GM23248 (cell line): ENCODE data around the gene SELENOO.

ENCODE experiments used
- EZH2 ChIP-seq: fragments of 200-600 bp; sonication (generic); IDR thresholded peaks from 2 replicates; pipeline ENCODE4 v1.6.1; 2018; ENCODE audit warnings: antibody characterized with exemption, mild to moderate bottlenecking; ENCODE audit not compliant: insufficient read depth, poor library complexity, severe bottlenecking
- EZH2phosphoT487 ChIP-seq: fragments of 200-600 bp; sonication (generic); IDR thresholded peaks from 2 replicates; pipeline ENCODE4 v1.6.1; 2018; ENCODE audit warnings: antibody characterized with exemption, moderate library complexity, mild to moderate bottlenecking, low read depth; ENCODE audit not compliant: insufficient read depth

- no peak for TF ChIP-seq EZH2
- no peak for TF ChIP-seq EZH2phosphoT487
These were observed 54.3 kb downstream of the SELENOO start for GRCh38 chr22:50255099-50255498.
